ENCODE measurements around the gene MTNR1B. TPM values are rescaled to one million over a fixed set of nuclear protein-coding genes. Genes with fewer than 3 reads are reported as not detected.

Gene MTNR1B
- total and polyA plus RNA-seq, 2 donors (not counting 1 experiment from before 2014, with no cell fraction given), result not detected

DNA sequence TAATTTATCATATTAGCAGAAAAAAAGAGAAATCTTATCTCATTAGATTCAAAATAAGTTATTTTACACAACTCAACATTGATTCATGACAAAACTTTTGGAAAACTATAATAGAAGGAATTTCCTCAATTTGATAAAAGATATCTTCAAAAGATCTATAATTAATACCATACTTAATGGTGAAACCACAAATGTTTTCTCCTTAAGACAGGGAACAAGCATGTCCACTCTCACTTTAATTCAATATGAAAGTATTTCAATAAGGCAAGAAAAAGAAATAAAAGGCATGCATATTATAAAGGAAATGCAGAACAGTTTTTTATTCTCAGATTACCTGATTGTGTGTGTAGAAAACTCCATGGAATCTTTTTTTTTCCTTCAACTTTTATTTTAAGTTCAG lies 23.6 kb downstream of the MTNR1B start:
- Histone ChIP-seq H3K9me3 (ENCODE audit: control extremely low read depth in 1 of 3, control insufficient read depth in 2 of 3, insufficient read depth in 1 of 3, low read length in 2 of 3) (no peaks in the 10 kb centered on the region), H2AFZ (ENCODE audit: insufficient read depth, low read depth, low read length, poor library complexity, severe bottlenecking) (no peak overlapping the region), H3K4me1 (ENCODE audit: control insufficient read depth in 2 of 2, insufficient read depth in 2 of 2, low read length in 2 of 2) (no peaks in the 10 kb centered on the region), H3K4me2 (replicated peaks; ENCODE audit: low read depth, low read length, poor library complexity, severe bottlenecking) (no peak overlapping the region), H3K27ac (ENCODE audit: low read length in 2 of 2) (no peak overlapping the region), H3K27me3 (replicated peaks in 1 of 4; ENCODE audit: control extremely low read depth in 1 of 4, control insufficient read depth in 3 of 4, insufficient read depth in 4 of 4, low read length in 3 of 4) (no peaks in the 10 kb centered on the region), H3K79me2 (ENCODE audit: control insufficient read depth, insufficient read depth, low read length) (no peaks in the 10 kb centered on the region), H3K4me3 (ENCODE audit: control extremely low read depth in 1 of 5, extremely low read depth in 1 of 5, insufficient read depth in 1 of 5, low read depth in 2 of 5, low read length in 4 of 5) (no peak overlapping the region), H3K36me3 (replicated peaks in 1 of 2; ENCODE audit: control extremely low read depth in 1 of 2, control insufficient read depth in 1 of 2, extremely low read depth in 1 of 2, insufficient read depth in 2 of 2, low read length in 1 of 2) (no peaks in the 10 kb centered on the region), H4K20me1 (ENCODE audit: control insufficient read depth, insufficient read depth, low read length, poor library complexity, severe bottlenecking) (no peaks in the 10 kb centered on the region), H3K9ac (ENCODE audit: low read length) (no peak overlapping the region)
- POLR2A ChIA-PET, result no interaction called here
- DNase-seq (no peak), ATAC-seq (ENCODE audit: low read depth) (no peak)
- H3K4me3 Mint-ChIP-seq, result no peak overlapping the region
- intact Hi-C loops (cut with micrococcal nuclease), result no loop called here
- H3K27me3 Mint-ChIP-seq, result no peaks in the 10 kb centered on the region
- CTCF ChIA-PET, result no interaction called here
- no peak for TF ChIP-seq EZH2 (IDR thresholded peaks at IDR 0.05; ENCODE audit: borderline replicate concordance, insufficient read depth, low read depth, low read length, poor library complexity, severe bottlenecking)
- no peak for TF ChIP-seq CTCF (IDR thresholded peaks at IDR 0.05)
- no peak overlapping the region for H3K27ac Mint-ChIP-seq
- H3K4me1 Mint-ChIP-seq, result no peaks in the 10 kb centered on the region
- peaks cover 3% of the 10 kb centered on the region for H3K9me3 Mint-ChIP-seq (ENCODE audit: insufficient read depth)

DNA sequence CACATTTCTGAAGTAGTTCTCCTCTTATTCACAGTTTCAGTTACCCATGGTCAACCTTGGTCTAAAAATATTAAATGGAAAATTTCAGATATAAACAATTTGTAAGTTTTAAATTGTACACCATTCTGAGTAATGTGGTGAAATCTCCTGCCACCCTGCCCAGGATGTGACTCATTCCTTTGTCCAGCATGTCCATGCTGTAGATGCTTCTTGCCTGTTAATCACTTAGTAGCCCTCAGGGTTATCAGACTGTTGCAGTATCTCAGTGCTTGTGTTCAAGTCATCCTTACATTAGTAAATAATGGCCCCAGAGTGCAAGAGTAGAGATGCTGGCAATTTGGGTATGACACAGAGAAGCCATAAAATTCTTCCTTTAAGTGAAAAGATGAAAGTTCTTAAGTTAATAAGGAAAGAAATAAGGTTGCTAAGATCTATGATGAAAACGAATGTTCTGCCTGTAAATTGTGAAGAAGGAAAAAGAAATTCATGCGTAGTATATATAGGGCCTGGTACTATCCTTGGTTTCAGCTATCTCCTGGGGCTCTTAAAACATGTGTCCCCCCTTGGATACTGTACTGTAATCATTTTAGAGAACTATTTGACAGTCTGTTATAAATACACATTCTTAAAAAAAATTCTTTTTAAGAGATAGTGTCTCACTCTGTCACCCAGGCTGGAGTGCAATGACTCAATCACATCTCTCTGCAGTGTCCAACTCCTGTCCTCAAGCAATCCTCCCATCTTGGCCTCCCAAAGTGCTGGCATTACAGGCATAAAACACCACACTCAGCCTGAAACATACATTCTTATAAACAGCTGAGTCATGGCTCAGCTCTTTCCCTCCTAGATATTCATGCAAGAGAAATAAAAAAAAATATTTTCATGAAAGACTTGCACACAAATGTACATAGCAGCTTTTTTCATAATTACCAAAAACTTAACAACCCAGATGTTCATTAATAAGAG lies 31.3 kb downstream of the MTNR1B start:
- no peaks in the 10 kb centered on the region for H4K20me1 ChIP-seq (ENCODE audit: control insufficient read depth, insufficient read depth, low read length, poor library complexity, severe bottlenecking)
- H2AFZ ChIP-seq (ENCODE audit: insufficient read depth, low read depth, low read length, poor library complexity, severe bottlenecking), result no peak overlapping the region
- H3K4me2 ChIP-seq (replicated peaks; ENCODE audit: low read depth, low read length, poor library complexity, severe bottlenecking), result no peak overlapping the region

More for the DNA sequence above, 31.3 kb downstream of the MTNR1B start:
- Mint-ChIP-seq H3K27ac (no peak overlapping the region), H3K27me3 (no peaks in the 10 kb centered on the region), H3K4me3 (no peak overlapping the region), H3K9me3 (ENCODE audit: insufficient read depth) (no peaks in the 10 kb centered on the region), H3K4me1 (no peaks in the 10 kb centered on the region)
- TF ChIP-seq CTCF (IDR thresholded peaks at IDR 0.05) (no peak), EZH2 (IDR thresholded peaks at IDR 0.05; ENCODE audit: borderline replicate concordance, insufficient read depth, low read depth, low read length, poor library complexity, severe bottlenecking) (no peak)
- no peak overlapping the region for H3K4me3 ChIP-seq (ENCODE audit: control extremely low read depth in 1 of 5, extremely low read depth in 1 of 5, insufficient read depth in 1 of 5, low read depth in 2 of 5, low read length in 4 of 5)
- ChIA-PET POLR2A (no interaction called here), CTCF (no interaction called here)
- H3K27me3 ChIP-seq (replicated peaks in 1 of 4; ENCODE audit: control extremely low read depth in 1 of 4, control insufficient read depth in 3 of 4, insufficient read depth in 4 of 4, low read length in 3 of 4), result no peaks in the 10 kb centered on the region
- H3K9me3 ChIP-seq (ENCODE audit: control extremely low read depth in 1 of 3, control insufficient read depth in 2 of 3, insufficient read depth in 1 of 3, low read length in 2 of 3), result peaks cover 0 to 3% (median 0%) of the 10 kb centered on the region in 3 donors
- H3K9ac ChIP-seq (ENCODE audit: low read length), result no peak overlapping the region
- DNase-seq, result no peak
- intact Hi-C loops (cut with micrococcal nuclease), result no loop called here
- no peak overlapping the region for H3K27ac ChIP-seq (ENCODE audit: low read length in 2 of 2)
- no peaks in the 10 kb centered on the region for H3K36me3 ChIP-seq (replicated peaks in 1 of 2; ENCODE audit: control extremely low read depth in 1 of 2, control insufficient read depth in 1 of 2, extremely low read depth in 1 of 2, insufficient read depth in 2 of 2, low read length in 1 of 2)
- 88% methylated on average over 1 of the region's 2 CpGs for WGBS (ENCODE audit: insufficient coverage)
- ATAC-seq (ENCODE audit: low read depth), result no peak
- no peaks in the 10 kb centered on the region for H3K4me1 ChIP-seq (ENCODE audit: control insufficient read depth in 2 of 2, insufficient read depth in 2 of 2, low read length in 2 of 2)
- no peaks in the 10 kb centered on the region for H3K79me2 ChIP-seq (ENCODE audit: control insufficient read depth, insufficient read depth, low read length)

All from B cell (primary cell).